Calu3 (cell line): ENCODE measurements around the gene FAM163A. TPM values are rescaled to one million over a fixed set of nuclear protein-coding genes. Genes with fewer than 3 reads are reported as not detected.

ENCODE experiments used
- BruUV-seq: library from RNA; stranded (reverse); fragments of 400-500 nt; replicated peaks from 2 replicates; lab custom pipeline; 2021; lab: Mats Ljungman, UMichigan
- CTCF ChIA-PET: fragments of 300-600 bp; sonication (Branson Sonifier 250); formaldehyde crosslinking; loops from one replicate; lab custom pipeline; 2022; ENCODE audit warnings: antibody characterized with exemption; lab: Charles Lee
- DNase-seq: peaks from one replicate; pipeline ENCODE4 v3.0.0; 2022
- H3K27ac Mint-ChIP-seq: one replicate; pipeline ENCODE4 v1.8.0; 2022; ENCODE audit warnings: mixed read lengths; ENCODE audit not compliant: unreplicated experiment
- H3K27me3 Mint-ChIP-seq: one replicate; pipeline ENCODE4 v1.8.0; 2022; ENCODE audit warnings: mixed read lengths; ENCODE audit not compliant: unreplicated experiment
- H3K36me3 Mint-ChIP-seq: one replicate; pipeline ENCODE4 v1.8.0; 2022; ENCODE audit warnings: mild to moderate bottlenecking, moderate library complexity, mixed read lengths; ENCODE audit not compliant: insufficient read depth, unreplicated experiment
- H3K4me1 Mint-ChIP-seq: one replicate; pipeline ENCODE4 v1.8.0; 2022; ENCODE audit warnings: mild to moderate bottlenecking, low read depth, mixed read lengths; ENCODE audit not compliant: unreplicated experiment
- H3K4me3 Mint-ChIP-seq: one replicate; pipeline ENCODE4 v1.8.0; 2022; ENCODE audit warnings: mild to moderate bottlenecking, low read depth, moderate library complexity, mixed read lengths; ENCODE audit not compliant: unreplicated experiment
- H3K9me3 Mint-ChIP-seq: one replicate; pipeline ENCODE4 v1.8.0; 2022; ENCODE audit warnings: low read depth, mixed read lengths; ENCODE audit not compliant: unreplicated experiment
- intact Hi-C: fragments of 100-400 bp; cut with micrococcal nuclease; formaldehyde crosslinking; loops from one replicate; pipeline ENCODE4 v1.10.0; 2022; ENCODE audit not compliant: unreplicated experiment
- total RNA-seq: library from RNA; stranded (reverse); gene quantifications from 2 replicates; pipeline ENCODE4 v1.2.3, GENCODE V29; 2022
- TF ChIP-seq, protein P1 (sequence below): fragments of 200-600 bp; IDR thresholded peaks from one replicate; pipeline ENCODE4 v1.8.0; 2022; ENCODE audit warnings: antibody characterized with exemption; ENCODE audit not compliant: unreplicated experiment

Gene FAM163A
- total RNA-seq, 1 experiment from 2014 or later: not detected

DNA sequence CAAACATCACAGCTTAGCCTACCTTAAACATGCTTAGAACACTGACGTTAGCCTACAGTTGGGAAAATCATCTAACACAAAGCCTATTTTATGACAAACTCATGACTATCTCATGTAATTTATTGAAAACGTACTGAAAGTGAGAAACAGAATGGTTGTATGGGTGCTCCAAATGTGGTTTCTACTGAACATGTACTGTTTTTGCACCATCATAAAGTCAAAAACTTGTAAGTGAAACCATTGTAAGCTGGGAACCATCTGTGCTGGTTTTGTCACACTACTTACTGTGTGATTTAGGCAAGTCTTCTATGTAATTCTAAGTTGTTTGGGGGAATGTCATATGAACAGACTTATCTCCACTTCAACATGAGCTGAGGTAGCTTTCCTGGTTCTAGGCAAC lies 79.0 kb downstream of the FAM163A start:
- BruUV-seq: no TSS peak
- CTCF ChIA-PET: interaction anchor here (1.1 to 2.9 kb wide), 2 partner anchors 9 to 12 kb away, joined by 3 to 8 read pairs; no protein-coding TSS in a partner anchor
- intact Hi-C loops: no loop called here
- TF ChIP-seq, protein P1, sequence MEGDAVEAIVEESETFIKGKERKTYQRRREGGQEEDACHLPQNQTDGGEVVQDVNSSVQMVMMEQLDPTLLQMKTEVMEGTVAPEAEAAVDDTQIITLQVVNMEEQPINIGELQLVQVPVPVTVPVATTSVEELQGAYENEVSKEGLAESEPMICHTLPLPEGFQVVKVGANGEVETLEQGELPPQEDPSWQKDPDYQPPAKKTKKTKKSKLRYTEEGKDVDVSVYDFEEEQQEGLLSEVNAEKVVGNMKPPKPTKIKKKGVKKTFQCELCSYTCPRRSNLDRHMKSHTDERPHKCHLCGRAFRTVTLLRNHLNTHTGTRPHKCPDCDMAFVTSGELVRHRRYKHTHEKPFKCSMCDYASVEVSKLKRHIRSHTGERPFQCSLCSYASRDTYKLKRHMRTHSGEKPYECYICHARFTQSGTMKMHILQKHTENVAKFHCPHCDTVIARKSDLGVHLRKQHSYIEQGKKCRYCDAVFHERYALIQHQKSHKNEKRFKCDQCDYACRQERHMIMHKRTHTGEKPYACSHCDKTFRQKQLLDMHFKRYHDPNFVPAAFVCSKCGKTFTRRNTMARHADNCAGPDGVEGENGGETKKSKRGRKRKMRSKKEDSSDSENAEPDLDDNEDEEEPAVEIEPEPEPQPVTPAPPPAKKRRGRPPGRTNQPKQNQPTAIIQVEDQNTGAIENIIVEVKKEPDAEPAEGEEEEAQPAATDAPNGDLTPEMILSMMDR: no peak
- Mint-ChIP-seq H3K4me3 (no peak overlapping the region), H3K27me3 (peaks cover 69% of the 10 kb centered on the region), H3K36me3 (no peaks in the 10 kb centered on the region), H3K27ac (no peak overlapping the region), H3K9me3 (no peaks in the 10 kb centered on the region), H3K4me1 (no peaks in the 10 kb centered on the region)
- no peak for DNase-seq

DNA sequence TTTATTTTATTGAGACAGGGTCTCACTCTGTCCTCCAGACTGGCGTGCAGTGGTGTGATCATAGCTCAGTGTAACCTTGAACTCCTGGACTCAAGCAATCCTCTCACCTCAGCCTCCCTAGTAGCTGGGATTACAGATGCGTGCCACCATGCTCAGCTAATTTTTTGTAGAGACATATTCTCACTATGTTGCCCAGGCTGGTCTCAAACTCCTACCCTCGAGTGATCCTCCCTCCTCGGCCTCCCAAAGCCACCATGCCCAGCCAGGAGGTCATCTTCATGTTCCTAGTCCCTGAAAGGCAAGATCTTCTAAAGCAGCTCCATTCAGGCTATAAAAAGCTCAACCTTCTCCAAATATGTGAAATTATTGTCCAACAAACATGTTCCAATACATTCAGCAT lies 80.6 kb downstream of the FAM163A start:
- Mint-ChIP-seq H3K9me3 (no peaks in the 10 kb centered on the region), H3K27me3 (peaks cover 58% of the 10 kb centered on the region), H3K36me3 (no peaks in the 10 kb centered on the region), H3K4me3 (no peak overlapping the region), H3K4me1 (no peaks in the 10 kb centered on the region), H3K27ac (no peak overlapping the region)
- no TSS peak for BruUV-seq
- intact Hi-C loops: no loop called here
- no peak for DNase-seq
- TF ChIP-seq, protein P1: no peak
- CTCF ChIA-PET: interaction anchor here (0.8 kb wide), 1 partner anchor 231 kb away, joined by 3 read pairs; no protein-coding TSS in a partner anchor

DNA sequence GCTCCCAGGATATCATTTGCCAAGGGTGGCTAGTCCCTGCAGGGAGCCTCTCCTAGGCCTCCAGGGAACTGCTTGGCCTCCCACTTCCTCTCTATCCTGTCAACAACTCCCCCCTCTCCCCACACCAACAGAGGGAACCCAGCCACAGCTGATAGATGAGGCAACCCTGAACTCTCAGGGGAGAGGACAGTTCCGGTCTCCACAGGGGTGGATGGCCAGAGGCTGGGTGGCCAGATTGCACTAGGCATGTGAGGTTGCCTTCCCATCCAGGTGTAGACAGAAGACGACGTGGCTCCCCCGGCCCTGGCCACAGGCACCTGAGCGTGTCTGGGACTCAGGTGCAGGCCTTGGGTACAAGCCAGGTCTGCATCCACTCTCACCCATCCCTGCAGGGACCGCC lies 81.2 kb downstream of the FAM163A start:
- no peak overlapping the region for H3K4me3 Mint-ChIP-seq
- no peaks in the 10 kb centered on the region for H3K36me3 Mint-ChIP-seq
- DNase-seq: no peak
- TF ChIP-seq, protein P1: no peak
- intact Hi-C loops: no loop called here
- H3K9me3 Mint-ChIP-seq: no peaks in the 10 kb centered on the region
- H3K4me1 Mint-ChIP-seq: no peaks in the 10 kb centered on the region
- H3K27me3 Mint-ChIP-seq: peaks cover 52% of the 10 kb centered on the region
- CTCF ChIA-PET: no interaction called here
- no TSS peak for BruUV-seq
- H3K27ac Mint-ChIP-seq: no peak overlapping the region

DNA sequence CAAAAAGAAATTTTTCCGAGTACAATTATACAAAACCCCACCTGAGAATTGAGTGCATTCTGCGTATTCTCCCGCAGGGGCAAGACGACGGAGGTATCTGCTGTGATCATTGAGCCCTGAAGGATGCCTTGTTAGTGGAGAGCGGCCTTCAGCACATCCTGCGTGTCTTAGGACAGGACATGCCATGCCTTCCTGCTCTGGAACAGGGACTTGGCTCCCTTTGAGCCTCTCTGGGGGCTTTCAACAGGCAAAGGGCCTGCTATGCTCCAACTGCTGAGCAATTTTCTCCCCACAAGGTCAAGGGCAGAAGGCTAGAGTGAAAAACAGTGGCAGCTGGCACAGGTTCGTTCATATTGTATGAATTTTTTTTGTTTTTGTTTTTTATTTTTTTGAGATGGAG lies 82.1 kb downstream of the FAM163A start:
- CTCF ChIA-PET: interaction anchor here (0.6 to 1.8 kb wide), 3 partner anchors 10 to 615 kb away, joined by 3 to 6 read pairs (median 3); no protein-coding TSS in a partner anchor
- intact Hi-C loops: no loop called here
- no peak overlapping the region for H3K4me3 Mint-ChIP-seq

More for the DNA sequence above, 82.1 kb downstream of the FAM163A start:
- Mint-ChIP-seq H3K36me3 (no peaks in the 10 kb centered on the region), H3K9me3 (no peaks in the 10 kb centered on the region), H3K4me1 (no peaks in the 10 kb centered on the region), H3K27ac (no peak overlapping the region), H3K27me3 (peaks cover 43% of the 10 kb centered on the region)
- no peak for DNase-seq
- no TSS peak for BruUV-seq
- TF ChIP-seq, protein P1: no peak
